ENCODE results near the gene IFRD1. TPM values are rescaled to one million over a fixed set of nuclear protein-coding genes. Genes with fewer than 3 reads are reported as not detected.
A peak's percentile ranks its signal among the peaks of the same experiment; 100 is the strongest.
"Not testable (repeated sequence)": the region's sequence is repeated elsewhere in the genome, so short reads cannot be mapped to it uniquely, and the experiment has no call there.

Gene IFRD1
- total RNA-seq, 1 experiment from 2014 or later: 89.6 TPM

DNA sequence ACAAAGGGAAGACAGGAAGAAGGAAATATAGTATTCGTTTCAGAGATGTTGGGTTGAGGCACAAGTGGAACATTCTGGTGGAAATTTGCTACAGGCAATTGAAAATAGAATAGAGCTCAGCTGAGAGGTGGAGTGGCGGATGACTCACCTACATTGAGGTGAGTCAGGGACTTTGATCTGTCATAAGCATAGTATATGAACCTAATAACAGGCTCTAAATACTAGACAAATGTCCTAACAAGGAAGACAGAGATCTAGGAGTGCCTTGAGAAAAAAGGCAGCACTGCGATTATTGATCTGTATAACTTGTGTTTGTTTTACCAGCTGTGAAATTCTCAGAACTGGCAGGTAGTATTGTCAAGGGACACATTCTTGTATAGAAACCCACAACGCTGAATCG, 907 bp upstream of the IFRD1 start:
- H3K27ac ChIP-seq: no peak overlapping the region

DNA sequence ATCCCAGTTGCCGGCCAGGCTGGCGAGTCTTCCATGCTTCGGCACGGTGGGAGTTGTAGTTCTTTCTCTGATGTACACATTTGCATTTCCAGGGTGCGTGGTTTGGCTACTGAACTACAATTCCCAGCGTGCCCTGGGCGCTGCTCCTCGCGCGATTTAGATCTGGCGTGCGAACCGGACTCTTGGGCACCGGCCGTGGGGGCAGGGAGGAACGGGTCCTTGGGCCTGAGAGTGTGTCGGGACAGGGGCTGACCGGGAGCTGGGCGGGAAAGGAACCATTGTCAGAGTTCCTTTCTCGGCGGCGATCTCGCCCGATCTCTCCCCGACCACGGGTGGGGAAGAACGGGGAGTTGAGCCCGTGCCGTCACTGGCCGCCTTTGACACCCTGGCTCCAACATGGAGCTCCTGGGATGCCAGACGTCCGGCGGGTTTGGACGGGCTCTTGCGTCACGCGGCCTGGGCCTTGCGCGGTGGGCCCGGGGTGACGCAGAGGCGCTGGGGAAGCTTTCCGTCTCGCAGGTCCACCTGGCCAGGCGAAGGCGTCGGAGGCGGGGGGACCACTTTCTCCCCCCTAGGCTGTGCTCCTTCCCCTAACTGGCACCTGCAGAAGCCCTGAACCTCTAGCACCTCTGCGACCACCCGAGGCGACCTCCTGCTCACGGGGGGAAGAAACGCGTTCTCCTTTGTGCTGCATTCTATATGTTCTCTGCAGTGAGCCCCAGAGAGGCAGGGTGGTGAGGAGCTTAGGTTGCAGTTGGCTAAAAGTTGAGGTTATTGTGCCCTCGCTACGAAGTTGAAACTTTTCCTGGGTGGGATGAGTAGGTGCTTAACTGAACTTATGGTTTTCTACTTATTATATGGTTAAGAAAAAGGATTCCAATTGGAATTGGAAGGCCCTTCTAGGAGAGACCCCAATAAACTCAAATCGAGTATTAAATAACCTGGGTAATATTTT, 824 bp downstream of the IFRD1 start:
- H3K36me3 ChIP-seq: peaks cover 22% of the 10 kb centered on the region
- H3K9me3 ChIP-seq (replicated peaks): no peaks in the 10 kb centered on the region
- H3K27me3 ChIP-seq (replicated peaks): no peaks in the 10 kb centered on the region
- H3K4me1 ChIP-seq (replicated peaks): peaks cover 17% of the 10 kb centered on the region
- H3K27ac ChIP-seq: peak overlapping the region; percentile 88
- peak; percentile 94 to 95 for DNase-seq (ENCODE audit: low read depth in 1 of 2, low spot score in 2 of 2)
- peak overlapping the region; percentile 87 for H3K4me3 ChIP-seq

More for the DNA sequence above, 907 bp upstream of the IFRD1 start:
- no peaks in the 10 kb centered on the region for H3K9me3 ChIP-seq (replicated peaks)
- H3K36me3 ChIP-seq: peaks cover 14% of the 10 kb centered on the region
- peak in 1 of 2 experiments; percentile 15 for DNase-seq (ENCODE audit: low read depth in 1 of 2, low spot score in 2 of 2)
- H3K4me3 ChIP-seq: no peak overlapping the region; the same call in 1 of the 2 replicates
- H3K27me3 ChIP-seq (replicated peaks): no peaks in the 10 kb centered on the region
- peaks cover 17% of the 10 kb centered on the region for H3K4me1 ChIP-seq (replicated peaks)

DNA sequence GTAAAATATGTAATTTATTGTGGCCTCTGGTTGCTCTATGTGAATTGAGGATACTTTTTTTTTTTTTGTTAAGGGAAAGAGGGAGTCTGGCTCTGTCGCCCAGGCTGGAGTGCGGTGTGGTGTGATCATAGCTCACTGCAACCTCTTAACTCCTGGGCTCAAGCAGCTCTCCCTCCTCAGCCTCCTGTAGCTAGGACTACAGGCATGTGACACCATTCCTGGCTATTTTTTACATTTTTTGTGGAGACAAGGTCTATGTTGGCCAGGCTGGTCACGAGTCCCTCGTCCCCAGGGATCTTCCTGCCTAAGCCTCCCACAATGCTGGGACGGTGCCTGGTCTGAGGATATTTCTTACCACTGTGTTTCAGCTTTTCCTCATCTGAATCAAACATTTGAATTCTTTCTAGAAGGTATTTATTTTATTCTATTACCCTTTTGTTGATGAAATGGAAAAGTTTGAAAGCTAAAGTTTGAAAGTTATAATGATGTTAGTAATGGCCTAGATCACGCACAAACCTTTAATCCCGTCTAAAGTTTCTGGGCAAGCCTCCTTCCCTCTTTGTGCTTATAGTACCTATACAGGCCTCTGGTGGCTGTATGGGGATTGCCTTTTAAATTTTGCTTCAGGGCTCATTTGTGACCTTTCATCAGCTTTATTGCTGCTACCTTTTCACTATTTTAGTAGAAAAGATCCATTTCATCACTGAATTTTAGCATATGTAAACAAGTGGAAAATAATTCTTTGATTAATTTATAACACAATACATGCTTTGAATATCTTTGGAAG, 2.0 kb downstream of the IFRD1 start:
- Histone ChIP-seq H3K36me3 (peaks cover 34% of the 10 kb centered on the region), H3K27ac (no peak overlapping the region), H3K4me1 (replicated peaks) (peaks cover 17% of the 10 kb centered on the region), H3K4me3 (peak overlapping the region; percentile 87), H3K9me3 (replicated peaks) (no peaks in the 10 kb centered on the region), H3K27me3 (replicated peaks) (no peaks in the 10 kb centered on the region)
- peak in 1 of 2 experiments; percentile 36 for DNase-seq (ENCODE audit: low read depth in 1 of 2, low spot score in 2 of 2)

DNA sequence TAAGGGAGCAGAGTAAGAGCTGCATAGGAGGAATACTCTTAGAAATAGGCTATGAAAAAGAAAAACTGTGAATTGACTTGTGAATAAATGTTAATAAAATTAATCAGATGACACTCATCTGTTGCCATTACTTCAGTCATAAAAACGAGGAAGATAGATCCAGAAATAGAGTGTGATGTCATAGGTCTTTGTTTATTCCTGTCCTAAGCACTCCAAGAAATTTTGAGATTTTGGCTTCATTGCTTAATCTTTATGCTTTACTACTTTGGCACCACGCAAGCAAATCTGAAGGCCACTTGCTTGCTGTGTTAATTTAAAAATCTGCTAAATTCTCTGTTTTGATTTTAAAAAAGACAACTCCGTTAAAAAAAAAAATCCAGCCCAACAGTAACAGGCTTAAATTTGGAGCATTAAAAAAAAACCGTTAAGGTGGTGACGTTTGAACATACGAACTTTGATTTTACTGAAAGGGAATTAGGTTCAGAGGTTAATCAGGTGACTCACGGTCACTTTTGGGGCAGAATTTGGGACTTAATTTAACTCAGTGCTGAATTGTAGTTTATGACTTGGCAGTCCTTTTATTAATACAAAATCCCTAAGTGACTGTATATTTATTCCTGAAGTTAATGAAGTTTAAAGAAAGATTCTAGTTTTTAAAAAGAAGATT, 3.4 kb downstream of the IFRD1 start:
- Histone ChIP-seq H3K4me1 (replicated peaks) (peaks cover 17% of the 10 kb centered on the region), H3K36me3 (peaks cover 47% of the 10 kb centered on the region), H3K27me3 (replicated peaks) (no peaks in the 10 kb centered on the region), H3K4me3 (no peak overlapping the region), H3K27ac (no peak overlapping the region), H3K9me3 (replicated peaks) (no peaks in the 10 kb centered on the region)
- DNase-seq (ENCODE audit: low read depth in 1 of 2, low spot score in 2 of 2): no peak

DNA sequence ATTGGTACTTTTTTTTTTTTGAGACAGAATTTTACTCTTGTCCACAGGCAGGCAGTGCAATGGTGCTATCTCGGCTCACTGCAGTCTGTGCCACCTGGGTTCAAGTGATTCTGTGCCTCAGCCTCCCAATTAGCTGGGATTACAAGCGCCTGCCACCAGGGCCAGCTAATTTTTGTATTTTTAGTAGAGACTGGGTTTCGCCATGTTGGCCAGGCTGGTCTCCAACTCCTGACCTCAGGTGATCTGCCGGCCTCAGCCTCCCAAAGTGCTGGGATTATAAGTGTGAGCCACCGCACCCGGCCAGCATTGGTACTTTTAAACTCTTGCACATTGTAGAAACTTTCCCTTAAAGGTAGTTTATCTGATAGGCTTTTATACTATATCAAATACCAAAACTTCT, 3.9 kb downstream of the IFRD1 start:
- H3K4me3 ChIP-seq; H3K27ac ChIP-seq; H3K27me3 ChIP-seq (replicated peaks); H3K9me3 ChIP-seq (replicated peaks); DNase-seq (ENCODE audit: low read depth in 1 of 2, low spot score in 2 of 2): not testable (repeated sequence)
- Histone ChIP-seq H3K4me1 (replicated peaks) (peaks cover 15% of the 10 kb centered on the region), H3K36me3 (peaks cover 53% of the 10 kb centered on the region)

DNA sequence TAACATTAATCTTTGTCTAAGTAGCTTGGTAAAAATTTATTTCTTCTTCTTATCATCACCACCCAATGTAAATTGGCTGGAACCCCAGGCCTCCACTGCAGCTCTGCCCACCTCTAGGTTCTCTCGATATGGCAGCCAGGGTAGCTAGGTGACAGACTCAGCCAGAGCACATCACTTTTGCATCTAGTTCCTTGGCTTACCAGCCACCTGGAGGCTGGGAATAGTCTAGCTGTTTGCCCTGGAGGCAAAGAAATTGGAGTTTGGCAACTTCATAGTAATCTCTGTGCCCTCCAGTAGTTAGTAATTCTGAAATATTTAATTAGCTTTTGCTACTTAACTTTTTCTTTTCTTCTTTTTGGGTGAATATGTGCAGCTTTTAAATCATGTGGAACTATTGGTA, 9.4 kb downstream of the IFRD1 start:
- DNase-seq (ENCODE audit: low read depth in 1 of 2, low spot score in 2 of 2): no peak
- no peaks in the 10 kb centered on the region for H3K9me3 ChIP-seq (replicated peaks)
- H3K27ac ChIP-seq: no peak overlapping the region
- peaks cover 87% of the 10 kb centered on the region for H3K36me3 ChIP-seq
- no peak overlapping the region for H3K4me3 ChIP-seq
- no peaks in the 10 kb centered on the region for H3K27me3 ChIP-seq (replicated peaks)
- H3K4me1 ChIP-seq (replicated peaks): no peaks in the 10 kb centered on the region

DNA sequence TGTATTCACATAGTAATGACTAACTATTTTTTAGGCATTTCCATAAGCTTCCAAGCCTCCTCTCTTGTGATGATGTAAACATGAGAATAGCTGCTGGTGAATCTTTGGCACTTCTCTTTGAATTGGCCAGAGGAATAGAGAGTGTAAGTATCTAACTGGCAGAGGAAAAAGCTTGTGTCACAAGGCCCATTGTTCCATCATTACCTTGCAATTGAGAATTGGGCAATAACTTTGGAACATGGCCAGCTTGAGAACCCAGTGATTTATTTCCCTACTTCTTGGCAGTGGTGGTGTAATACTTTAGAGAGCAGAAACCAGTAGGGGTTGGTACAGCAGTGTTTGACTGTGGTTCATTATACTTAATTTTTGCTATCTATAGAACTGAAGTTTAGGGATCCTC, 12.0 kb downstream of the IFRD1 start:
- Histone ChIP-seq H3K9me3 (replicated peaks) (no peaks in the 10 kb centered on the region), H3K27me3 (replicated peaks) (no peaks in the 10 kb centered on the region), H3K4me1 (replicated peaks) (no peaks in the 10 kb centered on the region), H3K36me3 (peaks cover 91% of the 10 kb centered on the region), H3K4me3 (no peak overlapping the region), H3K27ac (no peak overlapping the region)
- no peak for DNase-seq (ENCODE audit: low read depth in 1 of 2, low spot score in 2 of 2)

DNA sequence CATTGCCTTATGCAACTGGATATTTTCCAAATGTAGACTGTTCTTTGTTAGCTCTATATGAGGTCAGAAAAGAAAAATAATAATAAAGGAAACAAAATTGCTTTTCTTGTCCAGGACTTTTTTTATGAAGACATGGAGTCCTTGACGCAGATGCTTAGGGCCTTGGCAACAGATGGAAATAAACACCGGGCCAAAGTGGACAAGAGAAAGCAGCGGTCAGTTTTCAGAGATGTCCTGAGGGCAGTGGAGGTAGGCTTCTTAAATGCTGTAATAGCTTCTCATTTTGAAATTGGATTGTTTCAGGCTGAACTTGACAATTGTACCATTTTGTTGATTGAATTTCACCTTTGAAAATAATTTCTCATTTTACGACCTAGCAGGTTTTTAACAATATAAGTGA, 17.6 kb downstream of the IFRD1 start:
- Histone ChIP-seq H3K36me3 (peaks cover 91% of the 10 kb centered on the region), H3K27me3 (replicated peaks) (no peaks in the 10 kb centered on the region), H3K4me1 (replicated peaks) (no peaks in the 10 kb centered on the region), H3K4me3 (no peak overlapping the region), H3K27ac (no peak overlapping the region), H3K9me3 (replicated peaks) (no peaks in the 10 kb centered on the region)
- no peak for DNase-seq (ENCODE audit: low read depth in 1 of 2, low spot score in 2 of 2)

DNA sequence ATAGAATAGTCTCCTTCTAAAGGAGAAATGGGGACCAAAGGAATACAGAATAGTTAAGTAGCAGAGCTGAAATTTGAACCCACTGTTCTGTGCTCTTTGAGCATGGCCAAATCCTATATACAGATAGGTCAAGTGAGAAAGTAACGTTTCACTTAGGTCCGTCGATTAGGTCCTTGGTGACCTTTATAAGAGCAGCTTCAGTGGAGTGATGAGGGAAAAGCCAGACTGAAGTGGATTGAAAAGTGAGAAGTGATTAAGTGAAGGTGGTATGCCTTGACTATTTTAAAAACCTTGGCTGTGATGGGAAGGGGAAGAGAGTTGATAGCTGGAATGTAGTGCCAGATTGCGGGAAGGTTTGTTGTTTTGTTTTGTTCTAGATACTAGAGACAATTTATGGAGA, 19.9 kb downstream of the IFRD1 start:
- Histone ChIP-seq H3K9me3 (replicated peaks) (no peaks in the 10 kb centered on the region), H3K27me3 (replicated peaks) (no peaks in the 10 kb centered on the region), H3K27ac (no peak overlapping the region), H3K36me3 (peaks cover 94% of the 10 kb centered on the region), H3K4me1 (replicated peaks) (no peaks in the 10 kb centered on the region), H3K4me3 (no peak overlapping the region)
- DNase-seq (ENCODE audit: low read depth in 1 of 2, low spot score in 2 of 2): no peak

DNA sequence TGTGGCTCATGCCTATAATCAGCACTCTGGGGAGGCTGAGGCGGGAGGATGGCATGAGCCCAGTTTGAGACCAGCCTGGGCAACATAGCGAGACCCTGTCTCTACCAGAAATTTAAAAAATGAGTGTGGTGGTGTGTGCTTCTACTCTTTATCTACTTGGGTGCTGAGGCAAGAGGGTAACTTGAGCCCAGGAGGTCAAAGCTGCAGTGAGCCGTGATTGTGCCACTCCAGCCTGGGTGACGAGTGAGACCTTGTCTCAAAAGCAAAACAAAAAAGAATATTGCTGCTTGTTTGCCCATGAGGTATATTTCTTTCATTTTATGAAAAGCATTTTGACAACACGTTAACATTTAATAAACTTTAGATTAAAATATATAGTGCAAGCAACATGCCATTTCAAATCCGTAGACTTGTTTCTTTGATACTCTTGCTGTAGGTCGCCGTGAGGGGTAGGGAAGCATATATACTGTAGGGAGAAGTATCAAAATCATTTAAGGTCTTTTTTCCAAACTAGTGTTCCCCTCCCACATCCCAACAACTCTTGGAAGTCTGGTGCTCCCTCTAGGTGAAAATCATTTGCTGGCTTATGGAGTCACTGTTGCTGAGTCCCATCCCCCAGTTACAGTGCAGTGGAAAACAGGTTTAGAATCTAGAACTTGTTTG, 26.3 kb downstream of the IFRD1 start:
- no peak overlapping the region for H3K27ac ChIP-seq
- peaks cover 57% of the 10 kb centered on the region for H3K36me3 ChIP-seq

DNA sequence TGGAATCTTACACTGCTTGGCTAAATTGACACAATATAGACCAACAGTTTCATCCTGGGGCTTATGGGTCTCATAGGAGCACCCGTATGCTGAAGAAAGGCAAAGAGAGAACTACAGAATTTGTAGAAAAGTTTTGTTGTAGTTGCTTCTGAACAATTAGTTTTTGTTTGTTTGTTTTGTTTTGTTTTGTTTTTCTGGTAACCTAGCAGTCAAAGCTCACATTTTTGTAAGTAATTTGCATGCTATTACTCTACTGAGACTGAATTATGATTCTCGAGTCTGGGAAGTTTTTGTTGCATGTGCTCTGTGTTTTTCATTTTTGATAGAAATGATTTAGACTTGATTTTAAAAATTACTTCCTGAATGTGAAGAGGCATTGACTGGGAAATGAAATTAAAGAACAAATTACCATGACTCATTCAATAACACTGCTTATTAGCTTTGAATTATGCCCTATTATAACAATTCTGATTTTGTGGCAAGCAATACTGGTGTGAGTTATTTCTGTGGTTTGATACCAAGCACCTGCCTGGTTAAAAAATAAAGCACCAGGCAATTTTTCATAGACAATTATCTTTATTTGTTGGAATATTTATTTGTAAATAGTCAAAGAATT, 31.0 kb downstream of the IFRD1 start:
- Histone ChIP-seq H3K4me1 (replicated peaks) (peaks cover 47% of the 10 kb centered on the region), H3K27me3 (replicated peaks) (no peaks in the 10 kb centered on the region), H3K36me3 (peaks cover 12% of the 10 kb centered on the region), H3K27ac (peak overlapping the region; percentile 47), H3K4me3 (no peak overlapping the region), H3K9me3 (replicated peaks) (no peaks in the 10 kb centered on the region)
- DNase-seq (ENCODE audit: low read depth in 1 of 2, low spot score in 2 of 2): no peak

More for the DNA sequence above, 26.3 kb downstream of the IFRD1 start:
- H3K4me1 ChIP-seq (replicated peaks): peaks cover 13% of the 10 kb centered on the region
- H3K4me3 ChIP-seq: no peak overlapping the region
- DNase-seq (ENCODE audit: low read depth in 1 of 2, low spot score in 2 of 2): no peak
- H3K27me3 ChIP-seq (replicated peaks): no peaks in the 10 kb centered on the region
- no peaks in the 10 kb centered on the region for H3K9me3 ChIP-seq (replicated peaks)

DNA sequence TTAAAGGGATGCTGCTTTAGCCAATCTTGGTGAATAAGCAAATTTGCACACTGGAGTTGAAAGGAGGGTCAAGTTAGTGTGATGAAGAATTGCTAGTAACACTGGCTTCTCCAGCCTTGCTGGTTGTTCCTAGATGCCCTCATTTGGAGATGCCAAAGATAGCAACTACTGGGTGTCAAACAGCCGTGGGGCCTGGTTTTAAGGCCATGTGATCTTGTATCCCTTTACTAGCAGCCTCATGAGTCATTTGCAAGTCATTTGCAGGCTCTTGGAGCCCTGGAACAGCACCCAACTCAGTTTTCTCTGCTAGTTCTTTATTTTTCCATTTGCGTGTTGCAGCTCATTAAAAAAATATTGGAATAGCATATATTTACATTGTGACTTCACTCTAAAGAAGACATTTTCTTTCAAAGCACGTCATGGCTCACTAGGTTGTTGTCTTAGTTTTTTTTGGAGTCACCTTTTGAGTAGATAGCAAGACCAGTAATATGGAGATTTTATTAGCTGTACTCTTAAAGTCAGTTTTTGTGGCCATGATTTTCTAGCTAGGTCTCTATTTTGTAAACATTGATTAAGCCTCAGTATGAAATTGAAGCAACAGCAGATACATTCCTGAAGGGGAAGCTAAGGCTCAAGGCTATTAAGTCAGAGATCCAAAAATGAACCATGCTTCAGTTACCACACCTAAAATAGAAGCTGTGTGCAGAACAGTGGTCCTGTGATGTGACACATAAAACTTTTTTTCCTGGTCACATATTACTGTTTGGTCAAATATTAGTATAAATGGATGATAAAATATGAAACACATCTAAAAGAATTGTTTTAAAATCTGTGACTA, 31.8 kb downstream of the IFRD1 start:
- no peaks in the 10 kb centered on the region for H3K27me3 ChIP-seq (replicated peaks)
- peak overlapping the region; percentile 47 for H3K27ac ChIP-seq
- H3K4me3 ChIP-seq: no peak overlapping the region
- H3K4me1 ChIP-seq (replicated peaks): peaks cover 47% of the 10 kb centered on the region
- peaks cover 5% of the 10 kb centered on the region; the same call in 1 of the 2 replicates for H3K36me3 ChIP-seq
- DNase-seq (ENCODE audit: low read depth in 1 of 2, low spot score in 2 of 2): peak; percentile 73 to 78
- H3K9me3 ChIP-seq (replicated peaks): no peaks in the 10 kb centered on the region

Measured in SJSA1 (cell line).